ENCODE results near the gene HNRNPAB.
"Not testable (repeated sequence)": the region's sequence is repeated elsewhere in the genome, so short reads cannot be mapped to it uniquely, and the experiment has no call there.

The HNRNPAB gene

DNA sequence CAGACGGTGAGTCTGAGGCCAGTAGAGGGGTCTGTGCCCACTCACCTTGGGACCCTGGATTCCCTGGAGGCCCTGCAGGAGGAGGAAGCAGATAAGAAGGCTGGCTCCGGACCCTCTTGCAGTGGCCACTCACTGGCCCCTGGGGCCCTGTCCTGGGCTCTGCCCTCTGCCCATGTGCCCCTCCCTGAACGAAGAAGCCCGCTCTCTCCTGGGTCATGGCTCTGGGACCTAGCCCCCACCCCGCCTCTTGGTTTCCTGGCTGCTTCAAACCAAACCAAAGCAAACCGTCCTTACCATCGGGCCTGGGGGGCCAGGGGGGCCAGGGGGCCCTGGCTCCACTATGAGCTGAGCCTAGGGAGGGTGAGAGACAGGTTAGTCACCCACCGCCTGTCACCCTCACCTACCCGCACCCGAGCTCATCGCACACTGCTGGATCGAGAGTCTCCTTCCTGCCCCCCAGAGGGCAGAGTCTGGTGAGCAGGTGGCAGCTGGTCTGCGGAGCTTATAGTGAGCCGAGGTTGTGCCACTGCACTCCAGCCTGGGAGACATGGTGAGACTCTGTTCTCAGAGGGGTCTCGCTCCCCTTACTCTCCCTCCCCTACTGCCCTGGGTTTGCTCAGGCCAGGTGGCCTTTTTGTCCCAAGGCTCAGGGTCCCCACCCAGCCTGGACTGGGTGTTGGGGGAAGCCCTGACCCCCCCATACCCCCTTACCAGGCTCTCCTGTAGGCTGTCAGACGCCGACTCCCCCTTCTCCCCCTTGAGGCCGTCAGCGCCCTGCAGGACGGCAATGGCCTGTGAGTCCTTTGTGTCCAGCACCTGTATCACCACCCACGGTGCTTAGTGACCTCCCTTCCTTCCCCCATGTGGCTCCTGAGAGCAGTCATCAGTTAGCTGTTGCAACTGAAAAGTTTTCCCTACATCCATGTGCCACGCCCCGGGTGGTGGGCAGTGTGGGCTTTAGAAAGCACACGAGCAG, 43.4 kb downstream of the HNRNPAB start:
- DNase-seq, result no peak

DNA sequence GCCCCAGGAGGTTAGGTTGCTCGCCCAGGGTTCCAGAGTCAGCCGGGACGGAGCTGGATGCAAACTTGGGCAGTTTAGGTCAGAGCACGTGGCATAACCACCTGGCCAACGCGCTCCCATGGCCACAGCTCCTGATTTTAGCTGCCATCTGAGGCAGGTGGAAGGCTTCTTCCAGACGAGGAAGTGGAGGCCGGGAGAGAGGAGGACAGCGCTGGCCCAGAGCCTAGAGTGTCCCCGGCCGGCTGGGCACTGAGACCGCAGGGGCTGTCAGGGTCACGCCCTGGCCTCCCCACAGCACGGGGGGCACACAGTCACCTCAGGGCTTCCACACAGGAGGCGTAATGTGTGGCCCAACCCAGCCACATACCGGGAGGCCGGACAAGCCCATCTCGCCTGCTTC, 44.4 kb downstream of the HNRNPAB start:
- DNase-seq, result no peak

DNA sequence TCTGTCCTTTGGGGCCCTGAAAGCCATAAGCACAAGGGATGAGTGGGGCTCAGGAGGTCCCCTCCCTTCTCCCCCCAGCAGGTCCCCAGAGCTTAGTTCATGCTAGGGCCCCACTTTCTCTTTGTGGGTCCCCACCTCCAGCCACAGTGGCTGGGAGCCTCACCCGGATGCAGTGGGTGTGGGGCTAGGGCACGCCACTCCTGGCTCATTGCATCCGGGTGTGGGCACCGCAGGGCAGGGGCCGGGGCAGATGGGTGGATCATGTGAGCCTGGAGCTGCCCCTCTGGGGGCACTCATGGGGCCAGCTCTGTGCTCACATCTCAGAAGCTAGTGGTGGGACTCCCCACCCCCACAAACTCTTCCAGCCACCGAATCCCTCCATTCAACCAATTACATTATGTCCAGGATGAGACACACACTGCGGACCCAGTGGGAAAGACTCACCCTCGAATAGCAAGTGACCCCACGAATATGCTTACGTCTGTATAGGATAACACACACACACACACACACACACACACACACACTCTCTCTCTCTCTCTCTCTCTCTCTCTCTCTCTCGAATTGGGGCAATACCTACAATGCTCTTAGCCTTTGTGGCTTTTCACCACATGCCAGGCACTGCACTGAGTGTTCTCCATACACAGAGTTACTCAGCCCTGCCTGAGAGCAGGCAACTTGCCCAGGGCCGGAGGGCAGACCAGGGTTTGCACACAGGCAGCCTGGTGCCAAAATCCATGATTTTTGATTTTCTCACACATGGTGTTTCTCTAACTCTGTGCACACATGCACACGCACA, 45.1 kb downstream of the HNRNPAB start:
- peak; percentile 42 for DNase-seq

DNA sequence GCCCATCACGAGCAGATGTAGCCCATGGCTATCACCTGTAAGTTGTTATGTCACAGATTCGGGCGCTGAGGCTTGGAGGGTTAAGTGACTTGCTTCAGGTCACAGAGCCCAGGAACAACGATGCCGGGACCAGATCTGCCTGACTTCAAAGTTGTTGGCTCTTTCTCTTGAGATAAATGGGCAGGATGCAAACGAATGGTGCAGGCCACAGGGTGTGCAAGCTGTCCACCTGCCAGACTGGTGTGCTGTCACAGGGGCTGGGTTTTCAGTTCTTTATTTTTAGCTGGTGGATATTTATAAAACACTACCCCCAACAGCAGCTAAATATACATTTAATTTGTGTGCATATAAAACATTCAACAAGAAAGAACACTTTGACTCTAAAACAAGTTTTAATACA, 45.9 kb downstream of the HNRNPAB start:
- DNase-seq, result no peak

DNA sequence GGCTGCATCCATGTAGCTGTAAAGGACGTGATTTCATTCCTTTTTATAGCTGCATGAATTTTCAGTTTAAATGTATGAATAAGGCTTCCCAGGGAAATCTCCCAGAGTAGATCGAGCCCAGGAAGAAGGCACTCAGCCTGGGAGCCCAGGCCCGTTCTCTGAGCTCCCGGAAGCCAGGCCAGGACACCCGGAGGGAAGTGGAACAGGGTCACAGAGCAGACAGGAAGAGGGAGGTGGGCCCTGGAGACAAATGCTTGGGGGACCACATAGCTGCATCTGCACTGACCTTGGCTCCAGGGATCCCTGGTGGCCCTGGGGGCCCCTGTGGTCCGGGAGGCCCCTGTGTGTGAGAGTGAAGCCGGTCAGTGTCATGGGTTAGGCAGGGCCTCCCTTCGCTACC, 47.9 kb downstream of the HNRNPAB start:
- no peak for DNase-seq

DNA sequence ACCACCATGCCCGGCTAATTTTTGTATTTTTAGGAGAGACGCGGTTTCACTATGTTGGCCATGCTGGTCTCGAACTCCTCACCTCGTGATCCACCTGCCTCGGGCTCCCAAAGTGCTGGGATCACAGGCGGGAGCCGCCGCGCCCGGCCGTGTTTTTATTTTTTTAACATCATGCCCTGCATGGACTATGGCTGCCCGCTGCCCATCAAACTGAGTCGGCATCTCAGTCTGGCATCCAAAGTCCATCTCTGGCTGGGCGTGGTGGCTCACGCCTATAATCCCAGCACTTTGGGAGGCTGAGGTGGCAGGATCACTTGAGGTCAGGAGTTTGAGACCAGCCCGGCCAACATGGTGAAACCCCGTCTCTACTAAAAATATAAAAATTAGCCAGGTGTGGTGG, 49.3 kb downstream of the HNRNPAB start:
- DNase-seq, result not testable (repeated sequence)

DNA sequence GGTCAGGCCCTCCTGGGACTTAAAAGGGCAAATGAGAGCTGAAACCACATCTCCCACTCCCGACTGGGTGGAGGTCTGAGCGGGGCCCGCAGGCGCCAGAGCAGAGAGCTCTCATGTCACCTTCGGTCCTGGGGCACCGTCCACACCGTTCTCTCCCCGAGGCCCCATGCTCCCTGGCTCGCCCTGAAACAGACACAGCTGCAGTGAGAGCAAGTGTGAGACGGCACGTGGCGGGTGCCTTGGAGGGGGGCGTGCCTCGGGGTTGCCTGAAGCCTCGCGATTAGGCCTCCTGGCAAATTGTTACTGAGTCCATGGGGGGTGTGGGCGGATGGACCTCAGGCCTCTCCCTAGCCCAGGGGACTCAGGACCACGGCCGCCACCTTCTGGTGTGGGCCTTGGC, 52.4 kb downstream of the HNRNPAB start:
- no peak for DNase-seq

DNA sequence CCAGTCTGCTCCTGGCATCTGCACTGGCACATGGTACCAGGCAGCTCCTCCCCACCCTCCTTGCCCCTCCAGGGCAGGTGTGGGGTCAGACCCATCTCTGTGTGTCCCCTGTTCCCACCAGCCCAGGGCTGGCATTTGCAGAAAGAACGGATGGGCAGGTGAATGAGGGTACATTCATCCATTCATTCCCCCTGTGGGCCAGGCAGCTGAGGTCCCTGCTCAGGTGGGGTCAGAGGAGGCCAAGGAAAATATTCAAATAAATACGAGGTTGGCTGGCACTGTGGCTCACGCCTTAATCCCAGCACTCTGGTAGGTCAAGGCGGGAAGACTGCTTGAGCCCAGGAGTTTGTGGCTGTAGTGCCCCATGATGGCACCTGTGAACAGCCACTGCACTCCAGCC, 53.3 kb downstream of the HNRNPAB start:
- no peak for DNase-seq

DNA sequence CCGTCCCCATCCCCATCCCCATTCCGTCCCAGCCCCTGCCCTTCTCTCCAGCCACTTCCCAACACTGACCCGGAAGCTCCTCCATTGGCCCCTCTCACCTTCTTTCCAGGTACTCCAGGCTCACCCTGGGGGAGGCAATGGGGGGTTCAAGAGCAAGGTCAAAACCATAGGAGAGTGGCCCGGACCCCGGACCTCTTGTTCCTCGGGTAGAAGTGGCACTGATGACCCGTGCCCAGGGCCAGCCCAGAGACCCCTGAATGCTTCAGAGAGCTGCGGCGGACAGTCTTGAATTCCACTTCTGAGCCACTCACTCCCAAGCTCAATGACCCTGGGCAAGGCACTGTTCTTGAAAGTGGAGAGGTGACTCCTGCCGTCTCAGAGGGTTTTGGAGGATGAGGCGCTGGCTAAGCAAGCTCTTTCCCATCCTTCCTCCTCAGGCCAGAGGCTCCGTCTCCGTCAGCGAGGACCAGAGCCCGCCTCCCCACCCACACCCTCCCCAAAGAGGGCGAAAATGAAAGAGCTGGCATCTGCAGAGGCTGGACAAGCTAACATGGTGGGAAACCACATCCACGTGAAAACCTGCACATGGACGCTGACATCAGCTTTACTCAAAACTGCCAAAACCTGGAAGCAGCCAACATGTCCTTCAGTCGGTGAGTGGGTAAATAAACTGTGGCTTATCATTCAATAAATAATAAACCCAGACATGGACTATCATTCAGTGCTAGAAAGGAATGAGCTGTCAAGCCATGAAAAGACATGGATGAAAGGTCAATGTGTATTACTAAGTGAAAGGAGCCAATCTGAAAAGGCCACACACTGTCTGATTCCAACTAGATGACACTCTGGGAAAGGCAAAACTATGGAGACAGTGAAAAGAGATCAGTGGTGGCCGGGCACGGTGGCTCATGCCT, 55.5 kb downstream of the HNRNPAB start:
- no peak for DNase-seq

Measured in CD4-positive, alpha-beta T cell treated with Interleukin-17A for 4 hours (primary cell).